ENCODE measurements around the gene ZNF710.

Gene ZNF710

DNA sequence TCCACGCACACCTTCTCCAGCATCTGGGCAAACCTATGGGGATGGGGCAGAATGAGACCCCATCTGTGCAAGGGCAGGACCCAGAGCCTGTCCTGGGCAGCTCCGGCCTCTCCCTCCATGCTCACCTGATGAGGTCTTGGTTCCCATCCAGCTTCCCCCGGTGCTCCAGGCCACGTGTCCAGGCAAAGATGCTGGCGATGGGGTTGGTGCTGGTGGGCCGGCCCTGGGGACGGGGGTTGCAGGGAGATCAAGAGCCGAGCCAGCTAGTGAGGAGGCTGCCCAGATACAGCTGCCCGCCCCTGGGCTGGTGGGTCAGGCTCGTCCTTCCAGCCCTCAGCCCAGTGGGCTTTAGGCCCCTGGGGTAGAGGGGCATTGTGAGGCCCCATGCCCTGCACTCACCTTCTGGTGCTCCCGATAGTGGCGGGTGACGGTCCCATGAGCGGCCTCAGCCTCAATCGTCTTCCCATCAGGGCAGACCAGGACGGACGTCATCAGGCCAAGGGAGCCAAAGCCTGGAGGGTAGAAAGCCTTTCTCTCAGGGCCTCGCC, 83.8 kb downstream of the ZNF710 start:
- in situ Hi-C loops (cut with MboI; ENCODE audit: low pct_unique_long_range_greater_than_20kb, low sequenced_read_pairs, unreplicated experiment) = no loop called here
- TF ChIP-seq, protein P1, sequence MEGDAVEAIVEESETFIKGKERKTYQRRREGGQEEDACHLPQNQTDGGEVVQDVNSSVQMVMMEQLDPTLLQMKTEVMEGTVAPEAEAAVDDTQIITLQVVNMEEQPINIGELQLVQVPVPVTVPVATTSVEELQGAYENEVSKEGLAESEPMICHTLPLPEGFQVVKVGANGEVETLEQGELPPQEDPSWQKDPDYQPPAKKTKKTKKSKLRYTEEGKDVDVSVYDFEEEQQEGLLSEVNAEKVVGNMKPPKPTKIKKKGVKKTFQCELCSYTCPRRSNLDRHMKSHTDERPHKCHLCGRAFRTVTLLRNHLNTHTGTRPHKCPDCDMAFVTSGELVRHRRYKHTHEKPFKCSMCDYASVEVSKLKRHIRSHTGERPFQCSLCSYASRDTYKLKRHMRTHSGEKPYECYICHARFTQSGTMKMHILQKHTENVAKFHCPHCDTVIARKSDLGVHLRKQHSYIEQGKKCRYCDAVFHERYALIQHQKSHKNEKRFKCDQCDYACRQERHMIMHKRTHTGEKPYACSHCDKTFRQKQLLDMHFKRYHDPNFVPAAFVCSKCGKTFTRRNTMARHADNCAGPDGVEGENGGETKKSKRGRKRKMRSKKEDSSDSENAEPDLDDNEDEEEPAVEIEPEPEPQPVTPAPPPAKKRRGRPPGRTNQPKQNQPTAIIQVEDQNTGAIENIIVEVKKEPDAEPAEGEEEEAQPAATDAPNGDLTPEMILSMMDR (IDR thresholded peaks at IDR 0.05; ENCODE audit: extremely low read depth, insufficient read depth, missing control alignments) = no peak
- no peak for DNase-seq (ENCODE audit: low spot score)

DNA sequence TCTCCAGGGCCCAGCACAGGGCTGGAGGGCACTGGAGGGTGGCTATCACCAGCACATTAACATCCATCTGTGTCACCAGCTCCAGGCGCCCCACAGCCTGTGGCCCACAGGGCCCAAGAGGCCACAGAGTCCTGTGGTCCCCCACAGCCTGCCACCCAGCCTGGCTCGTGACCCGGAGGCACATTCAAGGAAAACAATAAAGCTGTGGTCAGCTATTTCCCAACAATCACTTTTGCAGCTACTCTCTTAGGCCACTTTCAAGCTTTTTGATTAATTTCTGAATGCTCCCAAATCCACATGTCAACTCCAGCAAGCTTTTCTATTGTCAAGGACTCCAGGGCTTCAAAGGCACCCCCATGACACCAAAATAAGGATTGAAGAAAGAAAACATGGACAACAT, 84.4 kb downstream of the ZNF710 start:
- no peak for DNase-seq (ENCODE audit: low spot score)
- in situ Hi-C loops (cut with MboI; ENCODE audit: low pct_unique_long_range_greater_than_20kb, low sequenced_read_pairs, unreplicated experiment) = no loop called here
- TF ChIP-seq, protein P1 (IDR thresholded peaks at IDR 0.05; ENCODE audit: extremely low read depth, insufficient read depth, missing control alignments) = no peak

DNA sequence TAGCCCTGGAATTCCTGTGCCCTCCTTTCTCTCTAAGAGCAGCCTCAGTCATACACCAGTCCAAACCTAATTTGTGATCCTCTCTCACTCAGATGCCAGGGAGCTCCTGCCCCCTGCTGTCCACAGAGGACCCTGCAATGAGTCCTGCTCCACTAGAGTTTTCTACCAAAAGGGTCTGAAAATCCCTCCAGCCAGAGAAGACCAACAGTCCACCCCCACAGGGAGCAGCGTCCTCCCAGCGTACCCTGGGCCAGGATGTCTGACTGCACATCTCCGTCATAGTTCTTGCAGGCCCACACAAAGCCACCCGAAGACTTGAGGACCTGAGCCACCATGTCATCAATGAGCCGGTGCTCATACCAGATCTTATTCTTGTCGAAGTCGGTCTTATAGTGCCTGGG, 85.7 kb downstream of the ZNF710 start:
- in situ Hi-C loops (cut with MboI; ENCODE audit: low pct_unique_long_range_greater_than_20kb, low sequenced_read_pairs, unreplicated experiment) = no loop called here

DNA sequence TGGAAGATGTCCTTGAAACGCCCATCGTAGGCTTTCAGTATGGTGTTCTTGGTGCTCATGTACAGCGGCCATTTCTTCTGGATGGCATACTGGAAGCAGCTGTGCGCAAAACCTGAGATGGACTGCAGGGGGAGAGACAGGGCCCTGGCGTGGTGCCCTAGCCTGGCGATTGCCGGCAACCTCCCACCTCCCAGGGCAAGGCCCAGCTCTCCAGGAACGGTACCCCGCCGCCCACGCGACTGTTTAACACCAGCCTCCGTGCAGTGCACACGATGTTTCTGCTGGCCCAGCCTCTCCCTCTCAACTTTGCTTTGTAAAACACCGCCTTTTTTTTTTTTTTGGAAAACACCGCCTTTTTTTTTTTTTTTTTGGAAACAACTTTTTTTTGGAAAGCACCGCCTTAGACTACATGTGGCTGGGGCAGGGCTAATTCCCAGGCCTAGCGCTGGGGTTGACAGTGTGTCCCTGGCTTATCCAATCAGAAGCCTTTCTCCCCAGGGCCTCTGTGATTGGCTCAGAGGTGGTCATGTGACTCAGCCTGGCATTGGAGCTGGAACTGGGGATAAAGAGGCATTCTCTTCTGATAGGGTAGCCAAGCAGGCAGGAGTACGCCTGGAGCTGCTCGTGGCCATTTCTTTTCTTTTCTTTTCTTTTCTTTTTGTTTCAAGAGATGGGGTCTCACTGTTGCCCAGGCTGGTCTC, 86.5 kb downstream of the ZNF710 start:
- DNase-seq (ENCODE audit: low spot score) = no peak
- TF ChIP-seq, protein P1 (IDR thresholded peaks at IDR 0.05; ENCODE audit: extremely low read depth, insufficient read depth, missing control alignments) = peak; percentile 13

More for the DNA sequence above, 85.7 kb downstream of the ZNF710 start:
- peak; percentile 76 for DNase-seq (ENCODE audit: low spot score)
- TF ChIP-seq, protein P1 (IDR thresholded peaks at IDR 0.05; ENCODE audit: extremely low read depth, insufficient read depth, missing control alignments) = peak; percentile 76

DNA sequence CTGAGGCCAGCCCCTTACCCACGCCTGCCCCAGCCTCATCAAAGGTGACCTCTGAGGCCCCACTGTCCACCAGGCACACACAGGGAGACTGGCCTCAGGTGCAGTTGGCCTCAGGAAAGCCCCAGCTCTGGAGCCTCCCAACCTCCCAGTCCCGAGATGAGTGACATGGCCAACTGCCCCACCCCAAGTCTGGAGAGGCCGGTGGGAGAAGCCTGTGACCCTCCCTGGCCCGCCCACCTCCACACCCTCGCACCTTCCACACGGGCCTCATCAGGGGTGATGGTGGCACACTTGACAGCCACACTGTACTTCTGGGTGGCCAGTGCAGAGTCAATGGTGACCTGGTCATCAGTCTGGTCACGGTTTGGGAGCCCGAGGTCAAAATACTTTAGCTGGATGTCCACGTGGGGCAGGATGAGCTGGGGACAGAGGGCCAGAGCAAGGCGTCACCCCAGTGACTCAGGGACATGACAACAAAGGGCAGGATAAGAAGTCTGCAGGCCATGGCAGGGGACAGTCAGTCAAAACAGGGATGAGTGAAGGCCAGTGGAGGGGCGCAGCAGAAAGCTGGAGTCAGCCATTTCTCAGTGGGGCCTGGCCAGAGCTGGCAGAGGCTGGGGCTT, 89.2 kb downstream of the ZNF710 start:
- in situ Hi-C loops (cut with MboI; ENCODE audit: low pct_unique_long_range_greater_than_20kb, low sequenced_read_pairs, unreplicated experiment) = no loop called here
- TF ChIP-seq, protein P1 (IDR thresholded peaks at IDR 0.05; ENCODE audit: extremely low read depth, insufficient read depth, missing control alignments) = no peak
- no peak for DNase-seq (ENCODE audit: low spot score)

More for the DNA sequence above, 86.5 kb downstream of the ZNF710 start:
- in situ Hi-C loops (cut with MboI; ENCODE audit: low pct_unique_long_range_greater_than_20kb, low sequenced_read_pairs, unreplicated experiment) = no loop called here

DNA sequence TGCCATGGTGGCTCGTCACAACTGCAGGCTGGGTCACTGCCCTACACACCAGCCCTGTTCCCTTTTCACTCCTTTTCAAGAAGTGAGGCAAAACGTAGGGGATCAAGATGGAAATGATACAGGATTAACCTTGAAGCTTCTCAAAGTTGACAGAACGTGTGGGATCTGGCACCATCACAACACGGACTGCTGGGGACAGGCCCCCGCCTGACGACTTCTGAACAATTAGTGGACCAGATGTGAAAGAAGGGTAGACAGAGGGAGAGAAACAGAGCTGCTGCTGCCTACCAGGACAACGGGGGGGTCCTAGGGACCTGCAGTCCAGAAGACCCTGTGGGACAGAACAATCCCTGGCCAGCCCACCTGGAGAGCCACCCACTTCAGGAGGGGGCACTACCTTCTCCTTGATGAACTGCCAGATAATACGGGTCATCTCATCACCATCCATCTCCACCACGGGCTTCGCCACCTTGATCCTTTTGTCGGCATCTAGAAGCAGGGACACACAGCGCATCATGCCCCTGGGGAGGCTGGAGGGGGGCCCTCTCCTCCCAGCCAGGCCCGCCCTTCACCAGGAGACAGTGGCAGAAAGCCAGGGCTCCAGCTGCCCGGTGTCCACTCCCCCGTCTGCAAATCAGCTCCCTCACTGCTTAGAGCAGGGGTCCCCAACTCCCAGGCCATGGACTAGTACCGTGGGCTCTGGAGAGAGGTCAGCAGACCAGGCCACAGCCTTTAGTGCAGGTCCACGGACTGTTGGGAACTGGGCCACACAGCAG, 90.2 kb downstream of the ZNF710 start:
- DNase-seq (ENCODE audit: low spot score) = no peak
- in situ Hi-C loops (cut with MboI; ENCODE audit: low pct_unique_long_range_greater_than_20kb, low sequenced_read_pairs, unreplicated experiment) = no loop called here
- TF ChIP-seq, protein P1 (IDR thresholded peaks at IDR 0.05; ENCODE audit: extremely low read depth, insufficient read depth, missing control alignments) = no peak

Data from GM13977 (cell line).